ENCODE measurements around the gene UBASH3B.
A peak's percentile ranks its signal among the peaks of the same experiment; 100 is the strongest.

UBASH3B gene

DNA sequence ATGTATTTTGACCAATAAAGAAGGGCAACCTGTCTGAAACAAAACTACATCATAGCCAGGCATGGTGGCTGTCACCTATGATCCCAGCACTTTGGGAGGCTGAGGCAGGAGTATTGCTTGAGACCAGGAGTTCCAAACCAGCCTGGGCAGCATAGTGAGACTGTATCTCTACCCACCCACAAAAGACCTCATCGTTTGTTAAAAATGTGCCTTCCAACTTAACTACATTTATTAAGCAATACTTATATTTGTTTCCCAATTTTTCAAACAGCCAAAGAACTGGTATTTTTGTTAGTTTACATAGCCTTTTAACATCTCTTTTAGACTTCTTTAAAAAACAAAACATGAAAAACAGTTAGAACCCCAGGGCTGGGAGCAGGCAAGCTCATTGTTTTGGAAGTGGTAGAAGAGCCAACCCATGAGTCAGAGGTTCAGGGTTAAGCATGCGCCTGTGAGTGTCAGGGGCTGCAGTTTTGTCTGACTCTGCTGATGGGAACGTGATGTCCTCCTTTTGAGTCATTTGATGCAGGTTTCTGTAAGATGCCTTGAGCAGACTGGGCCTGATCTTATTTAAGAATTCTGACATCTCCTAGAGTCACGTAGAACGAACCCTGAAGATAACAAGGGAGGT, 128.9 kb downstream of the UBASH3B start:
- DNase-seq (ENCODE audit: low read depth), result peak; percentile 75

DNA sequence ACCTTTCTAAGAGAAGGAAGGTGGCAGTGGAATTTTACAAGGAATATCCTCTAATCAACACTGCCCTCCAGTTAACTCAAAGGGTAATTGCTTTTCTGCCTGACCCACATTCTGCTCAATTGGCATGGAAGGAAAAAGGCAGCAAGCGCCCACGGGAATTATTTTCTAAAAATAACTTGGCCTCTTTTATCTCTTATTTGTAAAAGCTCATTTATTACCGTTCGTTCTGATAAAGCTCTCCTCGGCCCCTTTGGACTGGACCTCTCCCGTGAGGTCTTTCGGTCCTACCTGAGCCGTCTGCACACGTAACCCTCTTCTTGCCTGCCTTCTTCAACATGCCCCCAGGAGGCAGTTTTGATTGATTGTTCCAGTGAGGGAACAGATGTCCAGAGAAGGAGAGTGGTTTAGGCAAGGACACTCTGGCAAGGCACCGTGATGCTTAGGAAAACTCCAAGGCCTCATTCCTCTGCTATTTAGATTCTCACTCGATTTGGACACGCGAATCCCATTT, 129.6 kb downstream of the UBASH3B start:
- no peak for DNase-seq (ENCODE audit: low read depth)

DNA sequence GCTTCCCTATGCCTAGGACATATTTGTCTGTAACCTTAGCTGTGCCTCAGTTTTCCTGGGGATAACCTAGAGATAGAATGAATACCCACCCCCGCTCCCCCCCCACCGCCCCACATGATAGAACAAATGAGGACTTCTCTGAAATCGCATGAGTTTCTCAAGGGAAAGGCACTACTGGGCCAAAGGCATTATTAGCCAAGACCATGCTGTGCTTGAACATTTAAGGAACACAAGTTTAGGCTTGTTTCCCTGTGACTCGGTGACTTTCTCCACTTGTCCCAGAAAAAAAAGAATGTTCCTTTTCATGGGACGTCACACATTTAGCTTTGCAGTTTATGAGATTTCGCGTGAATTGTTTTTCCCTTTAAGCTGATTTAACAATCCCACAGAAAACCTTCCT, 131.4 kb downstream of the UBASH3B start:
- DNase-seq (ENCODE audit: low read depth), result no peak

DNA sequence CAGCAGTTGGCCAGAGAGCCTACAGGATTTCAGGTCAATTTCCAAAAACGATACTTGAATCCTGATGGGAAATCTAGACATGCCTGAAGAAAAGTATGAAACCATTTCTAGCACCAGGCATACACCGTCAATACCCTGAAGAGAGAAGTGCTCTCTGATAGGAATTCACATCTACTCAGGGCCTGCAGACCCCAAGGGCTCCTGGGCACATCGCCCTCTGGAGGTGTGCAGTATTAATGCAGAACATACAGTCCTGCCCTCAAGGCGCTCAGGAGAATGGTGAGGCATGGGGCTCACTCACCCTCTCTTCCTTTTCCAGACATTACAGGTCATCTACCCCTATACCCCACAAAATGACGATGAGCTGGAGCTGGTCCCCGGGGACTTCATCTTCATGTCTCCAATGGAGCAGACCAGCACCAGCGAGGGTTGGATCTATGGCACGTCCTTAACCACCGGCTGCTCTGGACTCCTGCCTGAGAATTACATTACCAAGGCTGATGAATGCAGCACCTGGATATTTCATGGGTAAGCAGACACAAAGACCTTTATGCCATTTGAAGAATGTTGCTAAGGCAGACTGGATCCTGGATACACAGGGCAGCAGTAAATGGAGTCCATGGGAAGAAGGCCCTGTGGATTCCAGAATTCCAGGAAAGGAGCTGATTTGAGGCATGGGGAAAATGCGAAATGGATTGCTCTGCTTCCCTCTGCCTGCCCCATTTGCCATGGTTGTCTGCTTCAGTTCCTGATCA, 133.4 kb downstream of the UBASH3B start:
- no peak for DNase-seq (ENCODE audit: low read depth)

DNA sequence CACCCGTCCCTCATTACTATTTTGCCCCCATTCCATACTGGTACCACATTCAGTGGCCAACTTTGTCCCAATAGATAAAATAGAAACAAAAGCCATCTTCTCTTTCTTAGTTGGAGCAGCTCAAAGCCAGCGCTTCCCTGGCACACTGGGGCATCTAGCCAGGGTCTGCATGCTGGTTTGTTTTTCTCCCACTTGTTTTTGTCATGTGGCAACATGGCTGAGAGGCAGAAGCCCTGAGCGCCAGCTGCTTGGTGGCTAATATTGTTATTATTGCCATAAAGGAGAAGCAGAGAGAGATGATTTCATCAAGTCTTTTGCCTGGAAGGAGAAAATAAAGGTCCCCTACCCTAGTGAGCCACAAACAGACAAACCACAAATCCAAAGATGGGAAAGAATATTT, 134.4 kb downstream of the UBASH3B start:
- no peak for DNase-seq (ENCODE audit: low read depth)

DNA sequence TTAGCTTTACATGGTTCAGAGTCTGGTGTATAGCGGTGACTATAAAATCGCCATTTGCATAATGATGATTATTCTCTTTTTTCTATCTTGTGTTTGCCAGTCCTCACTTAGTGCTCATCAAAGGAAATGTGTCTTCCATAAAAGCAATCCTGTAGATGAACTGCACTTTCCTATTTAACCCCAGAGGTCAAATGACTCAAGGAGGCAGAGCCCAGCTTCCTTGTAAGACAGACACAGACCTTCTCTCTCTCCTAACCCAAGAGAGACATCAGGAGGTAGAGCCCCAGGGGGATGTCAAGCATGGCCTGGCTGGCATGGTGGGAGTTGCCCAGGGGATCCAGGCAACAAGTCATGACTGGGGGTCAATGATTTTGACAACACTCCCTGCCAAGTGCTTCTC, 135.9 kb downstream of the UBASH3B start:
- DNase-seq (ENCODE audit: low read depth), result no peak

DNA sequence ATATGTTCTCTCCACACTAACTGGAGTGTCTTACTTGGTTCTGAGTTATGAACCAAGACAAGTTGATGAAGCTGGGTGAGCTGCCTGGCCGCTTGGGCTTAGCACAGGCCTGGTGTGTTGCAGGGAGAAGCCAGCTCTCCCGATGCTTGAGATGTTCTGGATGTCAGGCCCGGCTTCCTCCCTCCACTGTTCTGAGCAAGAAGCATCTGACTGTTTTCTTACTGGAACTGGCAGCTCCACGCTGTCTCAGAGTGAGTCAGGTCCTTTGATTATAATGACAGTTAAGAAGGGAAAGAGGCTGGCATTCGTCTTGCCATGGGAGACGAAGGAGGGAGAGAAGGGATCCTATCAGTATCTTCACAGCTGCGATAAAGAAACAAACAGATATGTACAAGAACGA, 136.3 kb downstream of the UBASH3B start:
- DNase-seq (ENCODE audit: low read depth), result no peak

DNA sequence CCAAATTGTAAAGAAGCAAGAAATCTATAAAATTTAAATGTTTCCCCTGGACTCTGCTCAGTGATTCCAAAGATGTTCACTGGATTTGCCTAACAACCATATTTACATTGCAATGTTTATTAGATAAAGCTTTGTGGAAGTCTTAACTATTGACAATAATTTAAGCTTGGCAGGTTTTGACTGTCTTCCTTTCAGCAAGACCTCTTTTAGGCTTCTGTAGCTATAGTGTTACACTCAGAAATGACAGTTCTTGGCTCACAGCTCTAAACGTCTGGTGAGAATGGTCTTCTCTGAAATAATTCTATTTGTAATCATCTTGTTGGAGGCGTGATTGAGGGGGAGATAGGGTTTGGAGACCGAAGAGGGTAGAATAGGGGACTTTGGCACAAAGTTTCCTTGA, 138.0 kb downstream of the UBASH3B start:
- DNase-seq (ENCODE audit: low read depth), result no peak

DNA sequence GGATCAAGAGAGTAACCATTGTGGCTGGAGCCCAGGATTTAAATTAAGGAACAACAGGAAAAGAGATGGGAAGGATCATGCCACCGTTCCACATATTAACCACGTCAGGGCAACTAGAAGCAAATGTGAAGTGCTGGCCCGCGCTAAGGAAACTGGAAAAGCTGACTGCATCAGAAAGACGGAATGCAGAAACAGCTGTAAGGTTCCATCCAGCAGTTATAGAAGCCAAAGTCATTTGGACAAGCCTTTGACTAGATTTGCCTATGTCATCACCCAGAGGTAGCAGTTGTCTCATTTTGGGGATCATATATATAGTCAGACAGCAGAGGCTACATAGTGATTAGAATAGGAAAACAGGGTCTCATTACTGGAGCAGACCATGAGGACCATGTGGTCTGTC, 139.8 kb downstream of the UBASH3B start:
- DNase-seq (ENCODE audit: low read depth), result no peak

DNA sequence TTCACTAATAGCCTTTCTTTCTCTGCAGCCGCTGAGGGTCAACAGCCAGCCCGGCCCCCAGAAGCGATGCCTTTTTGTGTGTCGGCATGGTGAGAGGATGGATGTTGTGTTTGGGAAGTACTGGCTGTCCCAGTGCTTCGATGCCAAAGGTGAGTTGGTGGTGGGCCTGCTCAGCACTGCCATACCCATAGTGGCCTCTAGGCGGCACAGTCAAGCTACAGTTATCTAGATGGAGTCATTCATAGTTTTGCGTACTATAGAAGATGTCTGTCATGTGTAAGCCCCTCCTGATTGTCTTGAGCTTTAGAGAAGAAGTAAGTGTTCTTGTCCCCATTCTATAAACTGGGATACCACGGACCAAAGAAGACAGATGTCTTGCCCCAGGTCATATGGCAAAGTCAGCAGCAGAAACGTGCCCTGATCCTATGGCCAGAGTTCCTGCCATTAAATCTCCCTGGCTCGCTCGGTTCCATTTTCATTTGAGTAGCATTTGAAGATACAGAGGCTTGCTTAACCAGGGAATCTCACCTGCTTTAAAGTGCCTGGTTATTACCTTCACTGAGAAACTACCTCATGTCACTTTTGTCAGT, 140.7 kb downstream of the UBASH3B start:
- DNase-seq (ENCODE audit: low read depth), result no peak

DNA sequence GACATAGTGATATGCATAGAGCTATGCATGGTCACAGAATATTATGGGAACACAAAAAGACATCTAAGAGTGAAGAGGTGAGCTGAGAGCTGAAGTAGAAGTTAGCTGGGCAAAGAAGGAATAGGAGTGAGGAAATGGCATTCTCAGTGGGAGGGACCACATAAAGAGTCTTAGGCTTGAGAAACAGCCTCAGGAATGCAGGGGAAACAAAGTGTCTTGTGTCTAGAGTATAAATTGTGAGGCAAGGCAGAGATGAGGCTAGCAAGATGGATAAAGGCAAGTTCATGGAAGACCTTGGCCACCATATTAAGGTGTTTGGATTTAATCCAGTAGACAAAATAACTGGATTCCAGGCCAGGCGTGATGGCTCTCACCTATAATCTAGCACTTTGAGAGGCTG, 142.1 kb downstream of the UBASH3B start:
- DNase-seq (ENCODE audit: low read depth), result no peak

DNA sequence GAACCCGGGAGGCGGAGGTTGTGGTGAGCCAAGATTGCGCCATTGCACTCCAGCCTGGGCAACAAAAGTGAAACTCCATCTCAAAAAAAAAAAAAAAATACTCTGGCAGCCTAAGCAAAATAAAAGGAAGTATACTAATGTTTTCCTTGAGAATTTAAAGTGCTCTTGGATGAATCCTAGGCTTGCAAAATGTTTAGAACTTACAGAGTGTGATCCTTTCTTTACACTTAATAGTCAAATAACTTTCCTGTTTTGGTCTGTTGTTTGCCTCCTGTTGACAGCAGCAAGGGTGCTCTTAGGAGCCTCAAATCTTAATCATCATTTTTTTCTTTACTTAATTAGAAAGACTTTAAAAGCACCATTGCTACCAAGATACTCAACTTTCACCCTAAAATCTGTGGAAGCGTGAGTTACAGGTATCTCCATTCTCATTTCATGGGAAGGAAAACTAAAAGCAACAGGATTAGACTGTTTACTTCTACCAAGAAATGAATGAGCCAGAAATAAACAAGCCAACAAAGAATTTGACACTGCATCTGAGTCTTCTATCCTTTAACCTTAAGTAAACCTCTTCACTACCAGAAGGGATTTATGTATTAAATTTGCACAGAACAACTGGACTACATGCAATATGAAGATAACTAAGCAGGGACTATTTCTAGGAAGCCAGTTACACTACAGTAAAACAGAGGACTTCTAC, 144.0 kb downstream of the UBASH3B start:
- DNase-seq (ENCODE audit: low read depth), result no peak

DNA sequence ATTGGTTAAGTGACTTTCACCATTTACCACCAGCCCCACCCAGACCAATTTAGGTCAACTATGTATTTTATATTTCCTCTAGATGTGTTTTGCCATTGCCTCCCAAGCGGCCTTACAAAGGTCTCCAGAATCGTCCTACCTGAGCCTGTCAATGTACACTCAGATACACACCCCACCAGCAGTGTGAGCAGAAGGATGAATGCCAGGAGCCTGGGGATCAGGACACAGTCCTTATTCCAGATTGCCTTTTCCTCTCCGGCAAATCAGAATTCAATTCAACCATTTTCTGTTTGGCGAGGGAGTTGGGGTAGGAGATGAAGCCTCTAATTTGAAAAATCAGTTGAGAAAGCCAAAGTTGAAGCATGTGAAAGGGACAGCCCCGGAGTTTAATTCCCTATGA, 147.4 kb downstream of the UBASH3B start:
- DNase-seq (ENCODE audit: low read depth), result no peak

DNA sequence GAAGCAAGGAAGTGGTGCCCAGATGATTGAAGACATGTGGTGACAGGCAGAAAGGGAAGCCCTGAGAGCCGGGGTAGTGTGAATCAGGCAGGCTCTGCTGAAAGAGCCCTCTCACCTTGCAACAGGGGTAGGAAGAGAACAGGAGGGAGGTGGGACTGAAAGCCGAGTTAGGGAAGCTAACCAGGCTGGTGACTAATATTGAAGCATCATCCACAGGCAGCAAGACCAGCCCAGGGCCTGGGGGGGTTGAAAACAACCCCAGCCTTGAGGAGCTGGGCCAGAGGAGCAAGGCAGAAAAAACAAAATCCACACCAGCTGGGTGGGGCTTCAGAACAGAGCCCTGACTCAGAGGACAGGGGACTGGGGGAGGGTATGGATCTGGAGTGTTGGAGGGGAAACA, 147.8 kb downstream of the UBASH3B start:
- peak; percentile 54 for DNase-seq (ENCODE audit: low read depth)

DNA sequence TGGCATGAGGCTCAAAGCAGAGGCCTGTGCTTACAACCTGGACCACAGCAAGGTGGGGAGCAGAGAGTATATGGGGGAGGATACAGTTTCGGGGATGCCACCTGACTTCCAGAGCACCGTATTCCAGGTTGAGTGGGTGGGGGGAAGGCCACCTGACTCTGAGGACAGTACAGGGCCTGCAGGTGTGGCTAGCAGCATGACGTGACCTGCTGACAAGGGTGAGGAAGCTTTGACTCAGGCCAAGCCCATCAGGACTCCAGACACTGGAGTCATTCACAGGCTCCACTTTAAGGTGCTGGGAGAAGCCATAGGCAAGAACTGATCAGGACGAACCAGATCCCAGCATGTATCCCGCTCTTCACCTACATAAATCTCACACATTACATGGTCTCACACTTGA, 148.2 kb downstream of the UBASH3B start:
- no peak for DNase-seq (ENCODE audit: low read depth)

DNA sequence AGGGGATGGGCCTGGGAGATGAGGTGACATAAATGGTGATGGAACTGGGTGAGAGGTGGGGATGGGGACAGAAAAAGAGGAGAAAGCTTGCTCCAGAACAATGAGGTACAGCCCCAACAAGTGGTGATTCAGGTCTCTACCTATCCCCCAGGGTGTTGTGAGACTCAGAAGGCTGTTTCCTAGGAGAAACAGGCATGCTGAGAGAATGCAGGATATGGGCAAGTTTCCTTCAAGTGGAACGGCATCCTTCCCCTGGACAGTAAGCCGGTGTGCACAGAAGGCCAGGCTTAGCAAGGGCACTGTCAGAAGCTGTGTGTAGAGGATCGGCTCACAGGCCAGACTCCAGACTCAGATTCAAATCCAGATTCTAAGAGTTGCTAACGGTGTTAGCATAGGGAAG, 148.6 kb downstream of the UBASH3B start:
- no peak for DNase-seq (ENCODE audit: low read depth)

DNA sequence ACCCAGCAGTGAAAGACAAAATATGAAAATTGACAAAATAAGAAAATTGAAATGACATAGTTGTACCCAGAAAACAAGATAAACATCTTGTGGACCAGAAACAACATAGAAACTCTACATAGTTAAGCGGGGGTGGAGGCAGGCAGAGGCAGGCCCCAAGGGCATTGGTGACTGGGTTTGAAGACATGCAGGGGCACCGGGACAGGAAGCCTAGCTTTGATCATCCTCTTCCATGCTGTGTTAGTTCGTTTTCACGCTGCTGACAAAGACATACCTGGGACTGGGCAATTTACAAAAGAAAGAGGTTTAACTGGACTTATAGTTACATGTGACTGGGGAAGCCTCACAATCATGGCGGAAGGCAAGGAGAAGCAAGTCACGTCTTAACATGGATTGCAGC, 149.3 kb downstream of the UBASH3B start:
- no peak for DNase-seq (ENCODE audit: low read depth)

DNA sequence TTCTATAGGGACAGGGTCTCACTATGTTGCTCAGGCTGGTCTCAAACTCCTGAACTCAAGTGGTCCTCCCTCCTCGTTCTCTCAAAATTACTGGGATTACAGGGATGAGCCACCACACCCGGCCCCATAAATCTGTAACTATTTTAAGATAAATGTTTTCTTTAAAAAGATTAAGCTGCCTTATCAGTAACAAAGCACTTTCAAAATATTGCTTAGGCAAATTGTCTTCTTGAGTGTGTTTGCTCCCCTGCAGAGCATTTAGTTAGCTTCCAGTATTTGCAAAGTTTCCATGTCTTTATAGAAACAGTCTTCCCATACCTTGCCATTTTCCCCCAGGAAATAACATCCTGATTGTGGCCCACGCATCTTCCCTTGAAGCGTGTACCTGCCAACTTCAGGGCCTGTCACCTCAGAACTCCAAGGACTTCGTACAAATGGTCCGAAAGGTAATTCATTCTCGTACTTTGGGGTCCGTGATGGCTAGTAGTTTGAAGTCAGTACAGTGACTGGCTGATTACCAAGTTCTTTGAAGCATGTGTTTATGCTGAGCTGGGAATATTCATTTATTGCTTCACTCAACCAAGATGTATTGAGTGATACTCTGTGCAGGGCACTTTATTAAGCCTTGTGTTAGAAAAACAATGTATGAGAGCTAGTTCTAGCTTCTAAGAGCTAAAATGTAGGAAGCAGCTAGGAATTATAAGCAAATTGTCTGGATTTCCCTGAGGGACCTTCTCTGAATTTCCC, 152.4 kb downstream of the UBASH3B start:
- no peak for DNase-seq (ENCODE audit: low read depth)

DNA sequence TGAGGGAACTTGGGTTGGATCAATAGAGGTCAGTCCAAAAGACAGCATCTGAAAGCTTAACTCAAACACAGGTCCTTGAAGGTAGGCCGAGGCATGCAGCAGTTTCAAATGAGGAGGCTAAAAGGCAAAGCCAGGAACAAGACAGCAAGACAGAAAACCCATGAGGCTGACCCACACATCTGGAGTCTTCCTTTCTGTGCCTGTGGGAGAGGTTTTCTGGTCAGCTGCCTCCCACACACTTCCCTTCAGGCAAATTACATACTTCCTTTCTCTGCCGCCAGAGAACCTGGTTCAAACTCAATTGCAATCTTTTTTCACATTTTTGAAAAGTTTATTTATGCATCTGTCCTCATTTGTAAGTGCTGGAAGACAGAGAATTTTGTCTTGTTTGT, 153.0 kb downstream of the UBASH3B start:
- no peak for DNase-seq (ENCODE audit: low read depth)

DNA sequence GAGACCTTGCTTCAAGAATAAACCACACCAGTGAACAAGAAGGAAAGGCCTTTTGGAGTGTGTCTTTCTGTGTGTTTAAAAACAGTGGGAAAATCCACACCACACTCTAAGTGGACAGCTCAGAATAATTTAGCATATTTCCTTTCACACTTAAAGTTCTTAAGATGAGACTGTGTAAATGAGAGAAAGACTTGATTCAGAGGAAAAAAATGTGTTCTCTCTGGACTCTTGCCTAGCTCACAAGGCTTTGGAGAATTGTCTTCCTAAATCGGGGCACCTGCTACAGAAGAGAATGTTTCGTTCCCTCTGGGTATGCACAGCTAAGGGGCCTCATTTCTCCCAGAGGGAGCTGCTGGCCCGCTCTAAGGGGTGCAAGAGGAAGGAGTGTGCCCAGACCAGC, 154.3 kb downstream of the UBASH3B start:
- no peak for DNase-seq (ENCODE audit: low read depth)

DNA sequence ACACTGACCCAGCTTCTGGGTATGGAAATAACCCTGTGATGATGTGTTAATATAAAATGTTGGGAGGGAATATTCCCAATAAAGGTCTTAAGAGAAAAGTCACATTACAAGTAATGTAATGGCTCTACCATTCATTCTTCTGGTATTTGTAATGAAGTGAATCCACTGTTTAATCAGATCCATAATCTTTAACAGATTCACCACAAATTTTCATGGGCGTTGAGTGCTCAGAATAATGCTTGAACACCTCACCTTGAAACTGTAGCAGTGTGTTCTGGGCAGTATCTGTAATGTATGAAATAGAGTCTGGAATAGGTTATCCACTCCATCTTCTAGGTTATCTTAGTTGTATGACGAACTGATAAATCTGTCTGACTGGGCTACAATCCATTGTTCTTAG, 156.2 kb downstream of the UBASH3B start:
- DNase-seq (ENCODE audit: low read depth), result no peak

DNA sequence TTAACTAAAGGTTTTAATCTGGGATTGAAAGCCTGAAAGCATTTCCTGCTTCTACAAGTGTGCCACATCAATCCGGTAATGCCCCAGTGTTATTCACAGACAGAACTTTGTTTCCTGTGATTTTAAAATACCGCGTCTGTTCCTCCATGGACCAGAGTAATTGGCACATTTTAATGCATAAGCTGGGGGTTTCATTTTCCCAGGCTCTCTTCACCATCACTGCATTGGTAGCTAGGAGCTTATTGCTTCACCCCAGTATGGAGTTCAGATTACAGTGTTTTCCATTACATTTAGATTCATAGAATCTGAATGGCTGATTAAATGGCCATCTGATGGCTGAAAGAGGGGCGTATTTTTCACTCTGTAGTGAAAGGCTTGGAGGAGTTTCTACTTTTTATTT, 157.1 kb downstream of the UBASH3B start:
- DNase-seq (ENCODE audit: low read depth), result no peak

All from GM04504 (cell line).